HEK293 (cell line): Measurements from ENCODE around the gene FOSL1.

Experiments
- REPIN1 ChIP-seq: fragments of 450-650 bp; formaldehyde crosslinking; IDR thresholded peaks from 2 replicates; pipeline ENCODE4 v1.5.1; 2017; ENCODE audit warnings: missing biosample characterization, missing genetic modification characterization, low read depth
- REST ChIP-seq: fragments of 450-650 bp; formaldehyde crosslinking; IDR thresholded peaks from 2 replicates; pipeline ENCODE4 v1.5.1; 2016; ENCODE audit warnings: missing biosample characterization, missing genetic modification characterization
- TSHZ1 ChIP-seq: fragments of 450-650 bp; formaldehyde crosslinking; IDR thresholded peaks from 2 replicates; pipeline ENCODE4 v1.5.1; 2016; ENCODE audit warnings: missing biosample characterization, missing genetic modification characterization, borderline replicate concordance
- ZNF133 ChIP-seq: fragments of 450-650 bp; formaldehyde crosslinking; IDR thresholded peaks from 2 replicates; pipeline ENCODE4 v1.5.1; 2016; ENCODE audit warnings: missing biosample characterization, missing genetic modification characterization
- ZNF629 ChIP-seq: fragments of 450-650 bp; formaldehyde crosslinking; IDR thresholded peaks from 2 replicates; pipeline ENCODE4 v1.5.1; 2017; ENCODE audit warnings: missing biosample characterization, missing genetic modification characterization
- TF ChIP-seq, protein P1 (sequence below): fragments of 450-650 bp; formaldehyde crosslinking; IDR thresholded peaks from 2 replicates; pipeline ENCODE4 v1.5.1; 2016; ENCODE audit warnings: missing biosample characterization, missing genetic modification characterization

DNA sequence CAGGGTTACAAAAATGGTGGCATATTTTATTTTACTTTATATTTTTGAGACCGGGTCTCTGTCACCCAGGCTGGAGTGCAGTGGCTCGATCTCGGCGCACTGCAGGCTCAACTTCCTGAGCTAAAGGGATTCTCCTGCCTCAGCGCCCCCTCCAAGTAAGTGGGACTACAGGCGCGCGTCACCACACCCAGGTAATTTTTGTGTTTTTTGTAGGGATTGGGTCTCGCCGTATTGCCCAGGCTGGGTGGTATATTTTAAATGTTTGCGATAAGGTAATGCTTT is 652 bp upstream of the FOSL1 start:
- TF ChIP-seq, protein P1, sequence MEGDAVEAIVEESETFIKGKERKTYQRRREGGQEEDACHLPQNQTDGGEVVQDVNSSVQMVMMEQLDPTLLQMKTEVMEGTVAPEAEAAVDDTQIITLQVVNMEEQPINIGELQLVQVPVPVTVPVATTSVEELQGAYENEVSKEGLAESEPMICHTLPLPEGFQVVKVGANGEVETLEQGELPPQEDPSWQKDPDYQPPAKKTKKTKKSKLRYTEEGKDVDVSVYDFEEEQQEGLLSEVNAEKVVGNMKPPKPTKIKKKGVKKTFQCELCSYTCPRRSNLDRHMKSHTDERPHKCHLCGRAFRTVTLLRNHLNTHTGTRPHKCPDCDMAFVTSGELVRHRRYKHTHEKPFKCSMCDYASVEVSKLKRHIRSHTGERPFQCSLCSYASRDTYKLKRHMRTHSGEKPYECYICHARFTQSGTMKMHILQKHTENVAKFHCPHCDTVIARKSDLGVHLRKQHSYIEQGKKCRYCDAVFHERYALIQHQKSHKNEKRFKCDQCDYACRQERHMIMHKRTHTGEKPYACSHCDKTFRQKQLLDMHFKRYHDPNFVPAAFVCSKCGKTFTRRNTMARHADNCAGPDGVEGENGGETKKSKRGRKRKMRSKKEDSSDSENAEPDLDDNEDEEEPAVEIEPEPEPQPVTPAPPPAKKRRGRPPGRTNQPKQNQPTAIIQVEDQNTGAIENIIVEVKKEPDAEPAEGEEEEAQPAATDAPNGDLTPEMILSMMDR (tag by site-specific recombination): no peak
- TF ChIP-seq REPIN1 (no peak), ZNF133 (no peak), REST (tag by site-specific recombination) (no peak), ZNF629 (tag by site-specific recombination) (no peak), TSHZ1 (no peak)
